G401.6 (cell line): ENCODE measurements around the gene GGNBP2.
"Not testable (repeated sequence)": the region's sequence is repeated elsewhere in the genome, so short reads cannot be mapped to it uniquely, and the experiment has no call there.

Source experiments
- FAIRE-seq: peaks from 2 replicates; lab custom pipeline; 2012; peaks lifted over from hg19 to GRCh38; lab: Jason Lieb, UNC

Gene GGNBP2, protein sequence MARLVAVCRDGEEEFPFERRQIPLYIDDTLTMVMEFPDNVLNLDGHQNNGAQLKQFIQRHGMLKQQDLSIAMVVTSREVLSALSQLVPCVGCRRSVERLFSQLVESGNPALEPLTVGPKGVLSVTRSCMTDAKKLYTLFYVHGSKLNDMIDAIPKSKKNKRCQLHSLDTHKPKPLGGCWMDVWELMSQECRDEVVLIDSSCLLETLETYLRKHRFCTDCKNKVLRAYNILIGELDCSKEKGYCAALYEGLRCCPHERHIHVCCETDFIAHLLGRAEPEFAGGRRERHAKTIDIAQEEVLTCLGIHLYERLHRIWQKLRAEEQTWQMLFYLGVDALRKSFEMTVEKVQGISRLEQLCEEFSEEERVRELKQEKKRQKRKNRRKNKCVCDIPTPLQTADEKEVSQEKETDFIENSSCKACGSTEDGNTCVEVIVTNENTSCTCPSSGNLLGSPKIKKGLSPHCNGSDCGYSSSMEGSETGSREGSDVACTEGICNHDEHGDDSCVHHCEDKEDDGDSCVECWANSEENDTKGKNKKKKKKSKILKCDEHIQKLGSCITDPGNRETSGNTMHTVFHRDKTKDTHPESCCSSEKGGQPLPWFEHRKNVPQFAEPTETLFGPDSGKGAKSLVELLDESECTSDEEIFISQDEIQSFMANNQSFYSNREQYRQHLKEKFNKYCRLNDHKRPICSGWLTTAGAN

DNA sequence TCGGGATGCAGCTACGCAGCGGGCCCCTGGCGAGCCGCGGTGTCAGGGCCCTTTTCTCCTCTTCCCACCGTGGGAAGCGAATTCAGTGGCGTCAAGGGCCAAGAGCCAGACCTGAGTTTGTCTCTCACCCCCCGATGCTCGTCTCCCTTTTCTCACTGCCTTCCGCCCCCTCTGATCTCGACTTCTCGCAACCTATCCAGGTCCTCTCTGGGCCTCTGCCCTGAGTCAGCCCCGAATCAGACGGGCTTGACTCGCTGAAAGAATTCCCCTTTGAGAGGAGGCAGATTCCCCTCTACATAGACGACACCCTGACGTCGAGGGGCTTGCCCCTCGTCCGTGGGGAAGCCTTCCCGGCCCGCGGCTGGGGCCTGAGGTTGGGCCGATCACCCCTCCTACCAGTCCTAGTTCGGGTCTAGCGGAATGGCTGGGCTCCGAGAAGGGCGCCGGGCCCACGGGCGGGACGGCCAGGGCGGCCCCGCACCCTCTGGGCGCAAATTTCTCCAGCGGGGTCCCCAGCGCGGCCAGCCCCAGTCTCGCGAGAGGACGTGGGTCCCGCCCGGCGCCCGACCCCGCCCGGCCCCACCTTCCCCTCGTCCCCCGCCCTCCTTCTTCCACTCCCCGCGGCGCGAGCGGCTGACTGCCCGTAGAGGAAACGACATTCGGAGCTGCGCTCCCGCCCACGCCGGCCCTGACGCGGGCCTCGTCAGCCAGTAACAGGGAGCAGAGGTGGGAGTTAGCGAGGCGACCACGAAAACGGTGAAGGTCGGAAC is at the start of gene GGNBP2:
GGNBP2 (plus strand) TSS at position 613 of the 770 bp plus-strand sequence. CDS start 806 bp downstream, outside the sequence.
- FAIRE-seq = no peak

DNA sequence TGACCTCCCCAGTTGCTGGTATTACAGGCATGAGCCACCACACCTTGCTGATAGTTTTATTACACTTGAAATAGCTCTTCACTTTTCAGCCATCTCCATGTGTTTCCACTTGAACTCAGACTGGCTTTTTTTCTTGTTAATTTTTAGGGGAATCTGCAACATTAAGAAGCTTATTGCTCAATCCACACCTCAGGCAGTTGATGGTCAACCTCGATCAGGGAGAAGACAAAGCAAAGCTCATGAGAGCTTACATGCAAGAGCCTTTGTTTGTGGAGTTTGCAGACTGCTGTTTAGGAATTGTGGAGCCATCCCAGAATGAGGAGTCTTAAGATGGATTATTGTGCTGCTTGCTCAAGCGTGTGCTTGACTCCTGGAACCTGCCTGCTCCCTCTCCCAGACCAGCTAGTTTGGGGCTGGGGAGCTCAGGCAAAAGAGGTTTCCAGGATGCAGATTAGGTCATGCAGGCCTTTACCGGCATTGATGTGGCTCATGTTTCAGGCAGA is 49.6 kb upstream of the GGNBP2 start:
- FAIRE-seq = no peak

DNA sequence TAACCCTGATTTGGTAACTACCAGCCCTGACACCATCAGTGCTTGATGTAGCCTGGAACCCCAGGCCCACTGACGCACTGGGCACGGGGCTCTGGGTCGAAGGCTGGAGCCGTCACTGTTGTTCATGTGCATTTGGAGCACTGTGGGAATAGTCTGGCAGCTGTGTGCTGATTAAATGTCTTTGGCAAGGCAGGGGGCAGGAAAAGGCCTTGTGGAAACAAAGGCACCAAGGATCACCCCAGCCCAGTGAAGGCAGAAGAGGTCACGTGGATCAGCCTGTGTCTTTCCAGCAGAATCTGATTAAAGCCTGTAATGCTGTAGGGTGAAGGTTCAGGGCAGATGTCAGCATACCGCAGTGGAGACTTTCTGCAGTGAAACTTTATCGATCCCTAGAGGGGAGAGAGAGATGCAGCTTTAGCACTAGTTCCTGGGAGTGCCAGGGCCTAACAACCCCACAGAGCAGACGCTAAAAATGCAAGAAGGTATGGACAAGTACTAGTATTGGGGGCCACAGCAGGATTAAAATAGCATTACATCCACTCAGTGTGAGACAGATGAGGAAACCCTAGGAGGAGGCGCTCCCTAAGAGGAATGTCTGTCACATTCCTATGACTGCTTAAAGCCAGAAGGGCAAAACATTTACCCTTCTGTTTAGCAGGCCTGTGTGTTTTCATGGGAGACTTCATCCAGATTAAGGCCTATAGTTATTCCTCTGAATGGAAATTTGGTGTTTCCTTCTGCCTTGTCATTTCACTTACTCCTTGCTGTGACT is 48.5 kb upstream of the GGNBP2 start:
- no peak for FAIRE-seq

DNA sequence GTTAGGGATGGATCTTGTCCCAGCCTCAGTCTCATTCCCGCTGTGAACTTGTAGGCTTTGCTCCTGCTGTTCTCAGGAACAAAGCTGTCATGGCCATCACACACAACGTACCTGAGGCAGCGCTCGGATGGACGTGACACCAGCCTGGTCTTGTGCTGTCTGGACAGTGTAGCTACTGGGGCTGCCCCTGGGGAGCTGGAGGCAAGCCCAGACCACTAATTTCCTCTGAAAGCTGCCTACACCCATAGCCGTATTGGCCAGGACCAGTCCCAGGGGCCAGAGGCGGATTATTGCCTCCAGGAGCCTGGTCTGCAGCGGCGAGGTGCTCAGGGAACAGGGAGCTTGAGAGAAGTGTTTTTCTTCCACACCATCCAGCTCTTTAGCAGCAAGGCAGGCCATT is 46.6 kb upstream of the GGNBP2 start:
- FAIRE-seq = no peak

DNA sequence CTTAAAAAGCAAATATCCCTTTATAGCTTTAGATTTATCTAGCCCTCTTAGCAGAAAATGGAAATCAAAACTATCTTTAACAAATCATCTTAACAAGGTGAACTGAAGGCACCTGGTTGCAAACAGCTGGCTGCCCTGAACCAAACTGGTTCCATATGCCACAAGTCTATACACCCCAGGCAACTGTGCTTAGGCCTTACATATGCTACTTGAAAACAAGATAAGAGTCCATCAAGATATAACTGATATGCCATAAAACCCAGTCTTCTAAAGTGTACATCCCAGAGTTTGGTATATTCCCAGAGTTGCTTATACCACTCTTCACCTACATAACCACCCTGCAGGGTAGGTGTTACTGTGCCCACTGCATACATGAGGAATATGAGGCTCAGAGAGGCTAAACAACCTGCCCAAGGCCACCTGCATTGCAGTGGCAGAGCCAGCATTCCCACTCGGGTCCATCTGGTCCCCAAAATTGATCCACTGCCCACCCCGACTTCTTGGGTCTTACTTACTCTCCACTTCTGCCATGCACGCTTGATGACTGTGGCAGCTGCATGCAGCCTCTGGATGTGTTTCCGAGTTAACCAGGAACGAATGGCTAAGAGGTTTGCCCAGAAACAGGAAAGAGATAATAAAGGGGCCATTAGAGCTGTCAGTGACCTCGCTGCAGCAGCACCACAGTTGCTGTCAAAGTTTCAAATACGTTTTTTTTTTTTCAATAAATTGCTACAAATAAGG is 46.0 kb upstream of the GGNBP2 start:
- FAIRE-seq = no peak

DNA sequence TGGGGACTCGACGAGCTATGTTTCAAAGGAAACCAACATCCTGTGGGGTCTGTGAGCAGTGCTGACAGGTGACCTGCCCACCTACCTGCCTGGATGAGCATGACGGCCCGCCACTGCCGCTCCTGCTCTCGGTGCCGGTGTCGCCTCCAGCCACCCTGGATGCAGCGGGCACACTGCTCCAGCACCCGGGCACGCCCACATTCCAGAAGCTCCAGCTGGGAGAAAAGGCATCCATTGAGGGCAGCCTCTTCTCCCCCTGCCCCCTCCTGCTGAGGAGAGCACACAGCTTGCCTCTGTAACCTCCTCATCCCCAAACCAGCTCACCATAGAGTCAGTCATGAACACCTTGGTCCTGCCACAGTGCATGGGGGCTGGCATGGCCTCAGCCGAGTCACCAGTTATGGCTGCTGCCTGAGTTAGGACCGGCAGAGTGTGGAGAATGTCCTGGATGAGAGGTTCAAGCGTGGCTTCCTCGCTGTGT is 43.9 kb upstream of the GGNBP2 start:
- no peak for FAIRE-seq

DNA sequence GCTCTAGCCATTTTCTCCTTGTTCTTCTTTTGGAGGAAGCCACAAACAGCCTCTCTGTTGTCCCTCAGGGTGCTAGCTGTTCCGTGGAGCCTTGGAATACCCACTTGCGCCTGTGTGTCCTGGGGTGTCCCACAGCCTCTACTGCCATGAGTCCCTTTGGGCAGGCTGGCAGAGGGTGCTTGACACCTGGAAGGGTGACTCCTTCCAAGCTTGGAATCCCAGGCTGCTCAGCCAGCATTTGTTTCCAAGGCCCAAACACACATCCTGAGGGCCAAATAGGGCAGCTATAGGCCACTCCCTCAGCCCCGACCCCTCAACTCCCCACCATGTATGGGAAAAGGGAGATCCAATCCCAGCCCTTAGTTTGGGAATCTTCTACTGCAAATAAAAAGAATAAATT is 43.4 kb upstream of the GGNBP2 start:
- no peak for FAIRE-seq

DNA sequence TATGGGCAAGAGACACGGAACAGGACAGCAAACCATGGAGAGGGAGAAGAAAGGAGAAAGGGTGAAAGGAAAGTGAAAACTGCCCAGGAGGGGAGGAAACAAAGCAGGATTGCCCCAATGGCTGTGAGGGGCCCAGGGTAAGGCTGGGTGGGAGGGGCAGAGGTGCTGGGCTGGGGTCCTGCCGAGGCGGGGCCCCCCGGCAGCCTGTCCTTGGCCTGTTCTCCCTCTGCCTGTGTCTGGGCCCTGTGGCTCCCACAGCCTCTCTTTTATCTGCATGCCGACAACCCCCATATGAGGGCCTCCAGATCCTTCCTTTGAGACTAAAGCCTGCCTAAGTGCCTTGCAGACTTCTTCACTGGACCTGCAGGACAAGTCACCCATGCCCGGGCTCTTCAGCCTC is 42.8 kb upstream of the GGNBP2 start:
- FAIRE-seq = no peak

DNA sequence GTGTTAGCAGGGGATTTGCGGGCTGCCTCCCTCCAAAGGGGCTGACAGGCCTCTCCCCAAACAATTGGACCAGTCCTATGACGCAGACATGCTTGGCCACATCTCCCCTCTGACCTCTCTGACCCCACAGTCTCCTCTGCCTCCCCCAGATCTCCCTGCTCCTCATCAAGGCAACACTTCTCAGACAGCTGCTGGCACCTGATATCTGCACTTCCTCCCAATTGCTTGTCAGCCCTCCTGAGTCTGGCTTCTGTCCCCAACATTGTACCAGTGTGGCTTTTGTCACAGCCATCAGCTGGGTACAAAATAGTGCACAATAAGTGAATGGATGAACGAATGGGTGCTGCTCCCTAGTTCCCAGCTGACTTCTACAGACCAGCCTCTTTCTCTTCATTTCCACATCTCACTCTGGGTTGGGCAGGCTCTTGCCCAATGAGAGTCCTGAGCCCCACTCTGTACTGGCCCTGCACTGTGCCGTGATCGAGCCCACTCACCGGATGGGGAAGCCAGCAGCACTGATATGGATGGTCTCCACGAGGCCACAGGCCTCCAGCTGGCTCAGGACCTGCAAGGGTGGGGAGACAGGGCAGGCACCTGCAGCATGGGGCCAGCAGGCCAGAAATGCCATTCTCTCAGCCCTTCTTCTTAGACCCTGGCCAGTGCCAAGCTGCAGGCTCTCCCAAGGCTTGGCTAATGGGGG is 41.1 kb upstream of the GGNBP2 start:
- no peak for FAIRE-seq

DNA sequence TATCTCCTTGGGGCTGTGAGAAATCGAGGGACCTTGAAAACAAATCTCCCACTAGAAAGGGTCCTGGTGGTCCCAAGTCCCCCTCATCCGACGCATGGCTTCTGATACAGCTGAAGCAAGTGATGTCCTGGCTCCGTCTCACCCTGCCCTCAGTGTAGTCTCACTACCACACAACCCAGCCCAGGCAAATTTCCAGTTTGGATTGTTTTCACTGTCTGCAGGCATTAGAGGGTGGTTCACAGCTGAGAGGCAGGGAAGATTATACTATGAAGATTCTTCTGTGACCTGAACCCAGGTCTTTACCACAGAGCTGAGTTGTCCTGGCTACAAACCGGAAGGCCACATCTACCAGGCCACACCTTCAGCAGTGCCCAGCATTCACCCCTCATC is 40.6 kb upstream of the GGNBP2 start:
- FAIRE-seq = no peak

DNA sequence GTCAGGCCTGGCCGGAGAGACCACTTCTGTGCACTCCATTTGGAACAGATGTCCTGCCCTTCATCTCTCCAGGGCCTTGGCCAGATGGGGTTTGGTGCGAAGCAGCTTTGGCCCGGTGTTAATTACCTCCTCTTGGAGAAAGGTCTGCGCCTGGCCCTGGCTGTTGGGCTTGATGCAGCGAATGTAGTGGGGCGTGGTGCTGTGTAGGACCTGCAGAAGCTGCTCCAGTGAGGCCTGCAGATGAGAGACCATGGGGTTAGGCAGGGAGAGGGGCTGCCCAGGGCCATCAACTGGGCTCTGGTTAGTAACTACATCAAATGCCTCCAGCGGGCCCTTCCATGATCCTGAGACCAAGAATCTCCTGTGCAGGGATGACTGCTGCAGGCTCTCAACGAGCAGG is 39.5 kb upstream of the GGNBP2 start:
- no peak for FAIRE-seq

DNA sequence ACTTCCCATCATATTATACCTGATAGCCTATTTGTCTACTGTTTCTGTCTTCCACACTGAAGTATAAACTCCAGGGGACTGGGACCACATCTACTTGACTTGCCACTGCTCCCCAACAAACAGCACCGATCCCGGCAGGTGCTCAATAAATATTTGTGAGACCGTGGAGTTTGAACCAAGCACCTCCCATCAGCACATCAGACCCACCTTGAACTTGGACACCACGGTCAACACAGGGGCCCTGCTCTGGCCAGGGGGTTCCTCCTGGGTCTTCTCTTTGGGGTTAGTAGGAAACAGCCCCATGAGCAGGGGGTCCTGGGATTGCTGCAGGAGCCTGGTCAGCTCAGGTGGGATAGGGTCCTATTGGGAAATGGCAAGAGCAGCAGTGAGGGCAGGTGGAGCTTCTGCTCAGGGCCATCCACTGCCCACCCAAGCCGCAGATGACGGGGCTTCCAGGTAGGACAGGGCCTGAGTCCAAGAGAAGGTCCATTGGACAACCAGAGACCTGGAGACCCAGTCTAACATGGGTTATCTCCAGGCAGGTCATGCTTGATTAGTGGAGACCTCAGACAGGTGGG is 38.4 kb upstream of the GGNBP2 start:
- no peak for FAIRE-seq

DNA sequence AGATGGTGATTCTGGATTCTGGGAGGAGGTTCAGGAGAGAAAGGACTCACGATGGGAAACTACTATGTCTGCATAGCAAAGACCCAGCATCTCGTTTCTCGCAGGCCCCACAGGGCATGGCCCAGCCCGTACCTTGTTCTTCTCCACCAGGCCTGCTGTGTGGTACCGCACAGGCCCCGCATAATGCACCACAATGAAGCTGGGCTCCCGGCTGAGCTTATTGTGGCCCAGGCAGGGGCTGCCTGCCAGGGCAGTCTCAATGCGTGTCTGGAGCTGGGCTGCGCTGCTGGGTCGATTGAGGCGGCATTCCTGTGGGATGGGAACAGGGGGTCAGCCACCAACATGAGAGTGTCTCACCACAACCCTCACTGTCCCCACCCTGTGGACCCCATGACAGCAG is 37.9 kb upstream of the GGNBP2 start:
- FAIRE-seq = no peak

DNA sequence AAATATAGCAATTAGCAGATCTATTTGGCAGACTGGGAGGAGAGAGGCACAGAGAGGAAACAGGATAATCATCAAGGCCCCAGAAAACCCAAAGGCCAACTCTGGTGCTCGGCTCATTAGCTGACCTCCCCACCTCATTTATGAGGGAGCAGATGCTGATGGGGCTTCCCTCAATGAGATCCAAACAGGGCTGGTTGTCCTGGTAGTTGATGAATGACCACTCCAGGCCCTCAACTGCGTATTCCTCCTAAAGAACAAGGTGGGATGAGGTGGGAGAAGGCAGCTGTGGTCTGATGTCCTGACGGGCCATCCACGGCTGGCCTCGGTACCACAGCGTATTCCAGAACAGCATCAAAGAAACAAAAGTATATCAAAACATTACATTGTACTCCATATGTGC is 37.5 kb upstream of the GGNBP2 start:
- FAIRE-seq = no peak

DNA sequence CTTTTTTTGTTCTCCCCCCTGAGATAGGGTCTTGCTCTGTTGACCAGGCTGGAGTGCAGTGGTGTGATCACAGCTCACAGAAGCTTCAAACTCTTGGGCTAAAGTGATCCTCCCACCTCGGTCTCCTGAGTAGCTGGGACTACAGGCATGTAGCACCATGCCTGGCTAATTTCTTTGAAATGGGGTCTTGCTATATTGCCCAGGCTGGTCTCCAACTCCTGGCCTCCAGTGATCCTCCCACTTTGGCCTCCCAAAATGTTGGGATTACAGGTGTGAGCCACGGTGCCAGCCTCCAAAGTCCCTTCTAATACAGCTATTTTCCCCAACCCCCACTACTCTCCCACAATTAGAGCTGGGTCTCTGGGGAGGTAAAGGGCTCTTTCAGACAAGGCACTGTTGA is 36.3 kb upstream of the GGNBP2 start:
- not testable (repeated sequence) for FAIRE-seq

DNA sequence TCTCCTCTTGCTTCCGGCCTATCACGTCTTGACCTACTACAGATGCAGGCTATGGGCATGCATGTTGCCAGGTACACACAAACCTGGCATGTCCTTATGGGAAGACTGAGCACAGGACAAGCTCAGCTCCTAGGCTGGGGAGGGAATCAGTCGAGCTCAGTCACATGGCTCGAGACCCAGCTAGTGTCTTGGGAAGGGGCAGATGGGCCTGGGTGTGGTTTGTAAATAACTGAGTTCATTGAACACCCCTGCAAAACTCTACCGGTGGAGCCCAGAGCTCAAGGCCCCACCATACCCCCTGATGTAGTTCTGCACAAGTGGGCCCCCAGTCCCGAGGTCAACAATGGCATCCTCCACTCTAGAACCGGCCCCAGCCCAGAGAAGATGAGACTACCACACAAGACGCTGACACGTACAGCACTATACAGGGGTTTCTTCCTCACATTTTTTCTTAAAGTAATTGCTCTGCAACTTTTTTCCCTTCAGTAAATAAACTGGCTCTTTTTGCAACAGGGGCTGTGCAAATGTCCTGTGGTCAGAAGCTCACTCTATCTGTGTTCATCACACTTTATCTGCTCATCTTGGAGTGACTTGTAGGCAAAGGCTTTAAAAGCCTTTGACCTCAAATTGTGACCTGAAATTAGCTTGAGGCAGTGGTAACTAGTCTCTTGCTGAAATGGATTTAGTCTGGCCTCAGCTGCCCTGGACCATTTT is 35.3 kb upstream of the GGNBP2 start:
- no peak for FAIRE-seq

DNA sequence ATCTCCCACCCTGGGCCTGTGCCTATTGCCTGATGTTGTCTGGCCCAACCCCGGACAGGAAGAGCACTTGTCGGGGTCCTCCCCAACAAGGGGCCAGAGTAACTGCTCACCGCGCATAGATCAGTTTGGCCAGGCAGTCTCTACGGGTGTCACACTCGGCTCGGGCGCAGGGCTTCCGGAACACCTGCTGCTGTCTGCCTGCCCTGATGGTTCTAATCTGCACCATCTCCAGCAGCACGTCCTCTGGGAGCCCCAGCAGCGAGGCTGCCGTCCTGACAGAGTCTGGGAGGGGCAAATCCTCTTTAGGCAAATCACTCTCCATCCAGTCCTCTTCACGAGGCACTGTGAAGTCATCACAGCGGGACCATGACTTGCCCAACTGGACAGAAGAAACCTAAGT is 34.1 kb upstream of the GGNBP2 start:
- no peak for FAIRE-seq

DNA sequence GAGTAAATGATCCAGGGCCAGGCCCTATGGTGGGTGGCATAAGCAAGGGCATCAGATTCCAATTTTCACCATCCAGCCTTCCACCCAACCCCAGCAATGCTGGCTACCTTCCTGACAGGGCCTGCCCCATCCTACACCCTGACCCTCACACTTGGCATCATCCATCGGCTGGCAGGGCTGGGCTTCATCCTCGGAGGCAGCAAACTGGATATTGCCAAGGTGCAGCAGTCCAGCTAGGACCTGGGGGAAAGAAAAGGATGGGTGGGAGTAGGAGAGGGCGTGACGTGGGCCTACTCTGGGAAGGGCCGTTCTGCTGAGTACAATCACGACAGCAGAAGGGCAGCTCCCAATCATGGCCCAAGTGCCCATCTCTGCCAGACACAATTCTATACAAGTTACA is 33.5 kb upstream of the GGNBP2 start:
- no peak for FAIRE-seq

DNA sequence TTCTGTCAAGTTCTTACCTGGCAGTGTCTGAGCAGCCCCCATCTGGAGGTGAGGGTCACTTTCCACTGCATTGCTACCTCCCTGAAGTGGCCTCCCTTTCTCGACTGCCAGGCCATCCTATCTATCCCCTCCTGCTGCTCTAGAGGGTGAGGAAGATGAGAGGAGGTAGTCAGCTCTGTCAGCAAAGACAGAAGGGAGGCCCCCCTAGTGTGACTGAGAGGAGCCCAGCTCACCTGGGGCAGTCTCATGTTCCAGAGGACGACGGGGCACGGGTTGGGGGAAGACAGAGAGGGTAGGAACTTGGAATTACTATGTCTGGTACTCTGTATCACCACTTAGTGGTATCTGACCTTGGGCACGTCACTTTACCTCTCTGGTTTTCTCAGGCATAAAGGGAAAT is 32.1 kb upstream of the GGNBP2 start:
- FAIRE-seq = no peak

DNA sequence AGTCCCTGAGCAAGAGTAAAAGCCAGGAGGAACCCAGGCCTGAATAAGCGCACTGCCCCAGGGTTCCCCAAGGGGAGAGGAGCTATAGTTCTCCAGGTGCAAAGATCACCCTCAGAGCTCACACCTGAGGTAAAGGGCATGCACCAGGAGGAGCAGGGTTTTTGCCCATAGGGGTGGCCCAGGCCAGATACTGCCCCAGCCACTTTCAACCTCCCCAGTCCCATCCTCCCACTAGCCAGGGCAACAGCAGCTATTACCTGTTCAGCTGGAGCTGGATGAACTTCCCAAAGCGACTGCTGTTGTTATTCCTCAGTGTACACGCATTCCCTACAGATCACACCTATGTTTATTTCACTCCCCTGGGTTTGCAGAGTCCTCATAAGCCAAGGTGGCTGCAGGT is 29.9 kb upstream of the GGNBP2 start:
- FAIRE-seq = no peak
